Measurements from ENCODE around the gene BSND. TPM values are rescaled to one million over a fixed set of nuclear protein-coding genes. Genes with fewer than 3 reads are reported as not detected.
A peak's percentile ranks its signal among the peaks of the same experiment; 100 is the strongest.

The BSND gene
- total RNA-seq, 1 donor from 2014 or later: not detected

- TF ChIP-seq, protein P1, sequence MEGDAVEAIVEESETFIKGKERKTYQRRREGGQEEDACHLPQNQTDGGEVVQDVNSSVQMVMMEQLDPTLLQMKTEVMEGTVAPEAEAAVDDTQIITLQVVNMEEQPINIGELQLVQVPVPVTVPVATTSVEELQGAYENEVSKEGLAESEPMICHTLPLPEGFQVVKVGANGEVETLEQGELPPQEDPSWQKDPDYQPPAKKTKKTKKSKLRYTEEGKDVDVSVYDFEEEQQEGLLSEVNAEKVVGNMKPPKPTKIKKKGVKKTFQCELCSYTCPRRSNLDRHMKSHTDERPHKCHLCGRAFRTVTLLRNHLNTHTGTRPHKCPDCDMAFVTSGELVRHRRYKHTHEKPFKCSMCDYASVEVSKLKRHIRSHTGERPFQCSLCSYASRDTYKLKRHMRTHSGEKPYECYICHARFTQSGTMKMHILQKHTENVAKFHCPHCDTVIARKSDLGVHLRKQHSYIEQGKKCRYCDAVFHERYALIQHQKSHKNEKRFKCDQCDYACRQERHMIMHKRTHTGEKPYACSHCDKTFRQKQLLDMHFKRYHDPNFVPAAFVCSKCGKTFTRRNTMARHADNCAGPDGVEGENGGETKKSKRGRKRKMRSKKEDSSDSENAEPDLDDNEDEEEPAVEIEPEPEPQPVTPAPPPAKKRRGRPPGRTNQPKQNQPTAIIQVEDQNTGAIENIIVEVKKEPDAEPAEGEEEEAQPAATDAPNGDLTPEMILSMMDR (conservative IDR thresholded peaks at IDR 0.05; ENCODE audit: low read depth, low read length): no peak
- DNase-seq (ENCODE audit: low read depth): no peak
- H3K4me3 ChIP-seq (ENCODE audit: low read depth, low read length): peak within 1 kb of the TSS; percentile 53
Measured at GRCh38 chr1:54980528-54981241, 18.0 kb upstream of the BSND start, which contains the start of gene TMEM61. Gene TMEM61 (plus strand): TSS chr1:54980628. CDS start chr1:54981066, 438 bp downstream.

DNA sequence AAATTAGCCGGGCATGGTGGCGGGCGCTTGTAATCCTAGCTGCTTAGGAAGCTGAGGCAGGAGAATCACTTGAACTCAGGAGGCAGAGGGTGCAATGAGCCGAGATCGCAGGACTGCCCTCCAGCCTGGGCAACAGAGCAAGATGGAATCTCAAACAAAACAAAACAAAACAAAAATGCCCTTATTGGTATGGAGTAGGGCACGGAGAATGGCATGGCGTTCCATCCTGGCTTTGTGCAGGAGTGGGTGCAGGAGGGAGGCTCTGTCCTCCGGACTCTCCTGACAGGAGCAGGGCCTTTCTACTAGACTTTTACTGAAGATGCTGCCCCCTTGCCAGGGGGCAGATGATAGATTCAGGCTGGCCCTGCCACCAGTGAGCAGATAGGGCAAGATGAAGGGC, 17.3 kb upstream of the BSND start:
- TF ChIP-seq, protein P1 (conservative IDR thresholded peaks at IDR 0.05; ENCODE audit: low read depth, low read length): no peak
- no peak overlapping the region for H3K4me3 ChIP-seq (ENCODE audit: low read depth, low read length)
- no peak for DNase-seq (ENCODE audit: low read depth)

DNA sequence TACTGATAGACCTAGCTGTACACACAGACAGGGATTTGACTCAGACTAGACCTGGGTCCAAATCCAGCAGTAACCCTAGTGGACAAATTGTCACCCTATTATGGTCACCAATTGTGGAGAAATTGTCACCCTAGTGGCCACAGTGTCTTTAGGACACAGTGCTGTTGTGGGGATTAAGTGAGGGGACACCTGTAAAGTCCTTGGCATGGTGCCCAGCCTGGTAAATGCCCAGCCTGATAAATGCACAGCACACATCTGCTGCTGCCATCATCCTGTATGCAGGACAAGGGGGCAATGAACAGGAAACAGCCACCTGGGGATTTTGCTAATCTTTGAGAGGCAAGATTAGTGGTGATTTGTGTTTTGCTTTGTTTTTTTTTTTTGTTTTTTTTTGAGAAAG, 16.0 kb upstream of the BSND start:
- TF ChIP-seq, protein P1 (conservative IDR thresholded peaks at IDR 0.05; ENCODE audit: low read depth, low read length): no peak
- H3K4me3 ChIP-seq (ENCODE audit: low read depth, low read length): no peak overlapping the region
- no peak for DNase-seq (ENCODE audit: low read depth)

DNA sequence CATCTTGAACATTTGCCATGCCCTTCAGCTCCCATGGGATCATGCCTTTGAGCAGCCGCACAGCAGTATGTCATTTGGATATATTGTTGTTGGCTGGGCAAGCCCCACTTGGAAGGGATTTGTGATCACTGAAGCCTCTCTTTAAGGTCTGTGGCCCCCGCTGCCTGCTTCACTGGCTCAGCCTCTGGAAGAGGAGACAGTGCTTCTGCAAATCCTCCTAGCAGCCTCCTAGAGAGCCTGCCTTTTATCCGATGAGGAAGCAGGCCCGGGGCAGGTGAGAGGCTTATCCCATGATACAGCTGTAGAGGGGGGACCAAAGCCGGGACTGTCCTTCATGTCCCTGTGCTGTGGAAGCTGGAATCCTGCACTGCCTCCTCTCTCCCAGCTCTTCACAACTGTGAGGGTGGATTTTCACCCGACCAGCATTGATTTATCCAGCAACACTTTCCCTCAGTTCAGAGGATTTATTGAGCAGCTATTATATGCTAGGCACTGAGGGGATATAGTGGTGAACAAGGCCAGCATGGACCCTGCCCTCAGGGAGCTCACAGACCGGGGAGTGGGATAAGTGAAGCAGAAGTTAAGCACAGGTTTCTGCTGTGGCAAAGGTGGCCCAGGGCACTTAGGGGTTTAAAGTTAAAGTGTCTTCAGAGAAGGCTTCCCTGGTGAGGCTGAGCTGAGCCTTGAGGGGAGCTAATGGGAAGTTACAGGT, 14.4 kb upstream of the BSND start:
- TF ChIP-seq, protein P1 (conservative IDR thresholded peaks at IDR 0.05; ENCODE audit: low read depth, low read length): no peak
- no peak overlapping the region for H3K4me3 ChIP-seq (ENCODE audit: low read depth, low read length)
- DNase-seq (ENCODE audit: low read depth): no peak

- DNase-seq (ENCODE audit: low read depth): no peak
- no peak overlapping the region for H3K4me3 ChIP-seq (ENCODE audit: low read depth, low read length)
- TF ChIP-seq, protein P1 (conservative IDR thresholded peaks at IDR 0.05; ENCODE audit: low read depth, low read length): no peak
Measured at GRCh38 chr1:54985556-54985955, 13.2 kb upstream of the BSND start.

GRCh38 chr1:54986025-54986424, 12.7 kb upstream of the BSND start:
- TF ChIP-seq, protein P1 (conservative IDR thresholded peaks at IDR 0.05; ENCODE audit: low read depth, low read length): no peak
- no peak overlapping the region for H3K4me3 ChIP-seq (ENCODE audit: low read depth, low read length)
- no peak for DNase-seq (ENCODE audit: low read depth)
